K562 (cell line): ENCODE results near the gene EIF2AK2. TPM values are rescaled to one million over a fixed set of nuclear protein-coding genes. Genes with fewer than 3 reads are reported as not detected.

Source experiments
- ATAC-seq: fragments of 200-7000 bp; cut with Tn5 transposase; 3 replicates; pipeline ENCODE4 v1.9.1; 2020; ENCODE audit warnings: moderate library complexity
- BruUV-seq: library from RNA; stranded (reverse); fragments of 400-500 nt; replicated peaks from 2 replicates; lab custom pipeline; 2021; lab: Mats Ljungman, UMichigan
- CTCF ChIA-PET: fragments of 300-600 bp; formaldehyde crosslinking; extraction: SDS; loops from one replicate; lab custom pipeline; 2021; ENCODE audit warnings: low intra/inter-chr PET ratio; lab: Yijun Ruan, JAX
- POLR2A ChIA-PET: fragments of 300-600, 350-650 bp; sonication (Branson Sonifier 250); formaldehyde crosslinking; extraction: SDS; loops from one replicate; lab custom pipeline; 2021; ENCODE audit warnings: antibody characterized with exemption, inconsistent platforms; lab: Yijun Ruan, JAX
- DNase-seq, 4 experiments: peaks; one replicate each; pipeline versions ENCODE4 v3.0.0 to v3.0.0-alpha.2; 2011 to 2018; ENCODE audit warnings: low spot score in 3 of 4, mixed read lengths in 3 of 4; ENCODE audit errors: extremely low read depth in 1 of 4
- FAIRE-seq: peaks from 2 replicates; lab custom pipeline; 2011; peaks lifted over from hg19 to GRCh38; lab: Jason Lieb, UNC
- H2AFZ ChIP-seq: 2 replicates; pipeline ENCODE4 v1.6.0; 2011; ENCODE audit warnings: low read depth, low read length, control low read depth, inconsistent platforms
- H3K27ac ChIP-seq: fragments of 200-600 bp; 3 replicates; pipeline ENCODE4 v1.8.0; 2011; ENCODE audit warnings: low read depth, mild to moderate bottlenecking, control low read depth, inconsistent platforms, low read length, moderate library complexity, mixed read lengths; ENCODE audit errors: extremely low read depth
- H3K27me3 ChIP-seq, 2 experiments: fragments of 300-600 bp in 1 of 2; 2 replicates in 1 of 2; 3 replicates in 1 of 2; pipeline versions ENCODE4 v1.6.0 to v1.8.0; 2011; ENCODE audit warnings: inconsistent platforms in 2 of 2, low read length in 2 of 2, mild to moderate bottlenecking in 1 of 2, mixed read lengths in 1 of 2, moderate library complexity in 1 of 2; ENCODE audit not compliant: control insufficient read depth in 2 of 2, insufficient read depth in 2 of 2
- H3K36me3 ChIP-seq: fragments of 300-600 bp; 3 replicates; pipeline ENCODE4 v1.8.0; 2011; ENCODE audit warnings: mild to moderate bottlenecking, low read length, inconsistent platforms; ENCODE audit not compliant: control insufficient read depth, insufficient read depth
- H3K4me1 ChIP-seq, 2 experiments: fragments of 200-600 bp in 1 of 2; replicated peaks in 1 of 2; 2 replicates in 1 of 2; 3 replicates in 1 of 2; pipeline versions ENCODE4 v1.5.1 to v1.8.0; 2011; ENCODE audit warnings: inconsistent platforms in 2 of 2, low read length in 2 of 2, mild to moderate bottlenecking in 1 of 2, mixed read lengths in 1 of 2, moderate library complexity in 1 of 2; ENCODE audit not compliant: control insufficient read depth in 2 of 2, insufficient read depth in 2 of 2
- H3K4me2 ChIP-seq: 2 replicates; pipeline ENCODE4 v1.6.1; 2011; ENCODE audit warnings: low read length, control low read depth, inconsistent platforms, mixed read lengths; ENCODE audit not compliant: insufficient read depth
- H3K4me3 ChIP-seq: fragments of 200-600 bp; sonication (generic), shearing (Covaris generic); 2 replicates; pipeline ENCODE4 v1.5.1; 2016; ENCODE audit warnings: control low read depth, inconsistent platforms
- H3K79me2 ChIP-seq: fragments of 200-600 bp; 3 replicates; pipeline ENCODE4 v1.8.0; 2011; ENCODE audit warnings: low read length, inconsistent platforms; ENCODE audit not compliant: control insufficient read depth, insufficient read depth
- H3K9ac ChIP-seq, 2 experiments: 2 replicates each; pipeline versions ENCODE4 v1.6.0 to v1.6.1; 2011; ENCODE audit warnings: low read depth in 2 of 2, low read length in 2 of 2, control low read depth in 1 of 2, inconsistent platforms in 1 of 2, mild to moderate bottlenecking in 1 of 2, mixed read lengths in 1 of 2; ENCODE audit not compliant: insufficient read depth in 1 of 2
- H3K9me1 ChIP-seq: one replicate; pipeline ENCODE4 v1.6.0; 2011; ENCODE audit warnings: inconsistent platforms, mild to moderate bottlenecking, low read length, moderate library complexity; ENCODE audit not compliant: control insufficient read depth, insufficient read depth
- H3K9me3 ChIP-seq: replicated peaks from 2 replicates; pipeline ENCODE4 v1.5.1; 2011; ENCODE audit warnings: low read depth, low read length, inconsistent platforms; ENCODE audit not compliant: control insufficient read depth, insufficient read depth
- H4K20me1 ChIP-seq: replicated peaks from 2 replicates; pipeline ENCODE4 v1.6.1; 2011; ENCODE audit warnings: low read length, inconsistent platforms, mixed read lengths; ENCODE audit not compliant: control insufficient read depth, insufficient read depth
- DDX20 ChIP-seq: fragments of 450-650 bp; IDR thresholded peaks from 2 replicates; pipeline ENCODE4 v1.6.1; 2016; ENCODE audit warnings: missing genetic modification characterization, low read depth, mild to moderate bottlenecking, missing compliant biosample characterization, moderate library complexity
- ETS2 ChIP-seq: IDR thresholded peaks from 2 replicates; pipeline ENCODE4 v1.6.1; 2016; ENCODE audit warnings: borderline replicate concordance, missing genetic modification characterization, mild to moderate bottlenecking, moderate library complexity, missing compliant biosample characterization; ENCODE audit not compliant: poor library complexity, severe bottlenecking
- HMGN3 ChIP-seq: IDR thresholded peaks from 2 replicates; pipeline ENCODE4 v1.6.1; 2011; ENCODE audit warnings: borderline replicate concordance, low read depth, mild to moderate bottlenecking, mixed read lengths, low read length; ENCODE audit not compliant: insufficient read length; ENCODE audit errors: extremely low read depth
- KHSRP ChIP-seq: fragments of 450-650 bp; IDR thresholded peaks from 2 replicates; pipeline ENCODE4 v1.6.1; 2017
- PCBP1 ChIP-seq: fragments of 200-400 bp; formaldehyde crosslinking; IDR thresholded peaks from 2 replicates; pipeline ENCODE4 v1.6.1; 2018; ENCODE audit warnings: mild to moderate bottlenecking, low read depth, low read length; ENCODE audit not compliant: poor library complexity, severe bottlenecking
- PRPF4 ChIP-seq: fragments of 200-400 bp; formaldehyde crosslinking; IDR thresholded peaks from one replicate; pipeline ENCODE4 v1.6.1; 2017; ENCODE audit warnings: low read length, low read depth, mild to moderate bottlenecking; ENCODE audit not compliant: insufficient read depth, poor library complexity, severe bottlenecking
- SETDB1 ChIP-seq: IDR thresholded peaks from one replicate; pipeline ENCODE4 v1.6.1; 2012; ENCODE audit warnings: low read length, control low read depth, inconsistent platforms
- whole genome bisulfite sequencing: fragments of 100-300 bp; shearing (Covaris generic); methylation state at CpG from one replicate; pipeline ENCODE4 v1.1.6; 2016; ENCODE audit warnings: low coverage, mixed read lengths; ENCODE audit not compliant: insufficient coverage; ENCODE audit errors: missing lambda C conversion rate; 5-methylcytosine and 5-hydroxymethylcytosine counted together
- in situ Hi-C: fragments of 300-500 bp; cut with MboI; formaldehyde crosslinking; loops from 4 replicates; pipeline ENCODE4 v1.15.0; 2018; ENCODE audit warnings: inconsistent platforms, mixed read lengths
- intact Hi-C: fragments of 100-400 bp; cut with micrococcal nuclease; formaldehyde crosslinking; loops from 2 replicates; pipeline ENCODE4 v1.14.2; 2022
- polyA plus RNA-seq, 8 experiments: library from polyadenylated mRNA; depleted of rRNA in 4 of 8; stranded (reverse) in 5 of 8; unstranded in 3 of 8; fragments of >200 nt; fragmentation: Nextera tagmentation in 2 of 8; fragmentation: Illumina TruSeq in 1 of 8; extraction: Ambion mirVana in 2 of 8; extraction: Trizol in 1 of 8; gene quantifications; 2 replicates each; pipeline versions ENCODE4 v1.2.1 to v1.2.3, GENCODE V29; 2011 to 2014; ENCODE audit warnings: inconsistent platforms in 1 of 8, missing spikeins in 1 of 8
- total RNA-seq, 7 experiments: library from RNA; depleted of rRNA in 6 of 7; stranded (reverse); fragments of >200 nt in 6 of 7; fragmentation: Illumina TruSeq in 2 of 7; extraction: Trizol in 2 of 7; gene quantifications; 2 replicates each; pipeline versions ENCODE4 v1.2.1 to v1.2.3, GENCODE V29; 2011 to 2021; ENCODE audit warnings: low replicate concordance in 1 of 7
- TF ChIP-seq, protein P1 (sequence below): fragments of 250-450 bp; sonication (Bioruptor Pico); IDR thresholded peaks from 2 replicates; pipeline ENCODE4 v1.4.0; 2020; ENCODE audit warnings: mild to moderate bottlenecking, moderate library complexity
- TF ChIP-seq, protein P2 (sequence below): fragments of 450-650 bp; IDR thresholded peaks from 2 replicates; pipeline ENCODE4 v1.6.1; 2016; ENCODE audit warnings: missing biosample characterization, missing genetic modification characterization

The EIF2AK2 gene
- total and polyA plus RNA-seq, 9 of the 15 experiments (the other 6 are each of a cell fraction or from before 2014, with no cell fraction given) = 3.8 to 19.5 (median 13.3) TPM

DNA sequence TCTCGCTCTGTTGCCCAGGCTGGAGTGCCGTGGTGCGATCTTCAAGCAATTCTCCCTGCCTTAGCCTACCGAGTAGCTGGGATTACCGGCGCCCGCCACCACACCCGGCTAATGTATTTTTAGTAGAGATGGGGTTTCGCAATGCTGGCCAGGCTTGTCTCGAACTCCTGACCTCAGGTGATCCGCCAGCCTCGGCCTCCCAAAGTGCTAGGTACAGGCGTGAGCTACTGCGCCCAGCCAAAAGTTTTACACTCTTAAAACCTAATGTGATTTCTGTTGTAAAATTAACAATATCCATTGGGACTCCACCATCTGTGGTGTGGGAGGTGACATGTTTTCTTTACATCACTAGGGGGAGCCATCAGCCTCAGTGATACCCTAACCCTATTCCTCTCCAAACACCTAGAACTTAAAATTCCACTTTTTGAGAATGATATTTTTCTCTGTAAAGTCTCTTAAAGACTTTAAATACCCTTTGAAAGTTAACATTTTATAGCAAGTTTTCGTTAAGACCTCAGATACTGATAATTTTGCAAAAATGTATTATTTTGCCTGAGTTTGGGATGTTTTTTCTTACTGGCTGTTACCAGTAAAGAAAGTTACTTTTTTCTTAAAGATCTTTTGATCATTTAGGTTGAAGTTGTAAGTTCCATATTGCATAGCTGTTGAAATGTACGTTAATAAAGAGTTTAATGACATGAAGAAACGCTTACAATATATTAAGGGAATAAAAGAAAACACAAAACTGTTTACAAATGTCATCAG lies 11.6 kb upstream of the EIF2AK2 start:
- no peak overlapping the region for H3K4me2 ChIP-seq
- 0 out of 4 replicates have a peak overlapping the region, but pooled peaks of 1 of the 2 experiments have one; percentile 12 for H3K9ac ChIP-seq
- ATAC-seq = peak; percentile 99
- DNase-seq = peak; percentile 61 to 74 (median 64)
- no peaks in the 10 kb centered on the region for H3K36me3 ChIP-seq
- no peak overlapping the region for H3K4me3 ChIP-seq
- POLR2A ChIA-PET = interaction anchor here (1.2 kb wide), 1 partner anchor 28 kb away, joined by 3 read pairs; the partner anchor contains the start of gene CEBPZOS
- no TSS peak for BruUV-seq
- H3K79me2 ChIP-seq = no peaks in the 10 kb centered on the region
- no peaks in the 10 kb centered on the region for H3K27me3 ChIP-seq
- no peaks in the 10 kb centered on the region for H4K20me1 ChIP-seq
- H3K9me3 ChIP-seq = peaks cover 8% of the 10 kb centered on the region
- H3K4me1 ChIP-seq = no peaks in the 10 kb centered on the region
- intact Hi-C loops = loop anchor here (5.0 to 10.0 kb wide), 4 partner anchors 114 to 706 kb away; no protein-coding TSS in a partner anchor
- peak; percentile 81 for FAIRE-seq
- no peak overlapping the region for H3K27ac ChIP-seq
- CTCF ChIA-PET = no interaction called here
- no peaks in the 10 kb centered on the region for H3K9me1 ChIP-seq
- H2AFZ ChIP-seq = 0 out of 2 replicates have a peak overlapping the region, but pooled peaks have one; percentile 7
- WGBS = 26% methylated on average over 17 of the region's 17 CpGs
- in situ Hi-C loops = no loop called here
- TF ChIP-seq PRPF4 = no peak
- no peak for TF ChIP-seq KHSRP
- no peak for TF ChIP-seq SETDB1
- TF ChIP-seq, protein P1, sequence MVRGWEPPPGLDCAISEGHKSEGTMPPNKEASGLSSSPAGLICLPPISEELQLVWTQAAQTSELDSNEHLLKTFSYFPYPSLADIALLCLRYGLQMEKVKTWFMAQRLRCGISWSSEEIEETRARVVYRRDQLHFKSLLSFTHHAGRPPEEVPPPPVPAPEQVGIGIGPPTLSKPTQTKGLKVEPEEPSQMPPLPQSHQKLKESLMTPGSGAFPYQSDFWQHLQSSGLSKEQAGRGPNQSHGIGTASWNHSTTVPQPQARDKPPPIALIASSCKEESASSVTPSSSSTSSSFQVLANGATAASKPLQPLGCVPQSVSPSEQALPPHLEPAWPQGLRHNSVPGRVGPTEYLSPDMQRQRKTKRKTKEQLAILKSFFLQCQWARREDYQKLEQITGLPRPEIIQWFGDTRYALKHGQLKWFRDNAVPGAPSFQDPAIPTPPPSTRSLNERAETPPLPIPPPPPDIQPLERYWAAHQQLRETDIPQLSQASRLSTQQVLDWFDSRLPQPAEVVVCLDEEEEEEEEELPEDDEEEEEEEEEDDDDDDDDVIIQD (CRISPR knock-in tag) = no peak
- TF ChIP-seq ETS2 (tag) = no peak
- no peak for TF ChIP-seq HMGN3
- TF ChIP-seq DDX20 = no peak
- TF ChIP-seq PCBP1 = no peak
- TF ChIP-seq, protein P2, sequence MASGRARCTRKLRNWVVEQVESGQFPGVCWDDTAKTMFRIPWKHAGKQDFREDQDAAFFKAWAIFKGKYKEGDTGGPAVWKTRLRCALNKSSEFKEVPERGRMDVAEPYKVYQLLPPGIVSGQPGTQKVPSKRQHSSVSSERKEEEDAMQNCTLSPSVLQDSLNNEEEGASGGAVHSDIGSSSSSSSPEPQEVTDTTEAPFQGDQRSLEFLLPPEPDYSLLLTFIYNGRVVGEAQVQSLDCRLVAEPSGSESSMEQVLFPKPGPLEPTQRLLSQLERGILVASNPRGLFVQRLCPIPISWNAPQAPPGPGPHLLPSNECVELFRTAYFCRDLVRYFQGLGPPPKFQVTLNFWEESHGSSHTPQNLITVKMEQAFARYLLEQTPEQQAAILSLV (tag) = peak; percentile 60; the same call in 1 of the 2 replicates
